Aortic smooth muscle cell (primary cell): ENCODE results near the gene CTSO. TPM values are rescaled to one million over a fixed set of nuclear protein-coding genes. Genes with fewer than 3 reads are reported as not detected.

ENCODE experiments used
- total RNA-seq: library from RNA; depleted of rRNA; stranded (reverse); fragments of >200 nt; gene quantifications from 2 replicates; pipeline ENCODE4 v1.2.3, GENCODE V29; 2014

Gene CTSO, protein sequence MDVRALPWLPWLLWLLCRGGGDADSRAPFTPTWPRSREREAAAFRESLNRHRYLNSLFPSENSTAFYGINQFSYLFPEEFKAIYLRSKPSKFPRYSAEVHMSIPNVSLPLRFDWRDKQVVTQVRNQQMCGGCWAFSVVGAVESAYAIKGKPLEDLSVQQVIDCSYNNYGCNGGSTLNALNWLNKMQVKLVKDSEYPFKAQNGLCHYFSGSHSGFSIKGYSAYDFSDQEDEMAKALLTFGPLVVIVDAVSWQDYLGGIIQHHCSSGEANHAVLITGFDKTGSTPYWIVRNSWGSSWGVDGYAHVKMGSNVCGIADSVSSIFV
- total RNA-seq, result 26.0 and 27.5 TPM in 2 replicates

DNA sequence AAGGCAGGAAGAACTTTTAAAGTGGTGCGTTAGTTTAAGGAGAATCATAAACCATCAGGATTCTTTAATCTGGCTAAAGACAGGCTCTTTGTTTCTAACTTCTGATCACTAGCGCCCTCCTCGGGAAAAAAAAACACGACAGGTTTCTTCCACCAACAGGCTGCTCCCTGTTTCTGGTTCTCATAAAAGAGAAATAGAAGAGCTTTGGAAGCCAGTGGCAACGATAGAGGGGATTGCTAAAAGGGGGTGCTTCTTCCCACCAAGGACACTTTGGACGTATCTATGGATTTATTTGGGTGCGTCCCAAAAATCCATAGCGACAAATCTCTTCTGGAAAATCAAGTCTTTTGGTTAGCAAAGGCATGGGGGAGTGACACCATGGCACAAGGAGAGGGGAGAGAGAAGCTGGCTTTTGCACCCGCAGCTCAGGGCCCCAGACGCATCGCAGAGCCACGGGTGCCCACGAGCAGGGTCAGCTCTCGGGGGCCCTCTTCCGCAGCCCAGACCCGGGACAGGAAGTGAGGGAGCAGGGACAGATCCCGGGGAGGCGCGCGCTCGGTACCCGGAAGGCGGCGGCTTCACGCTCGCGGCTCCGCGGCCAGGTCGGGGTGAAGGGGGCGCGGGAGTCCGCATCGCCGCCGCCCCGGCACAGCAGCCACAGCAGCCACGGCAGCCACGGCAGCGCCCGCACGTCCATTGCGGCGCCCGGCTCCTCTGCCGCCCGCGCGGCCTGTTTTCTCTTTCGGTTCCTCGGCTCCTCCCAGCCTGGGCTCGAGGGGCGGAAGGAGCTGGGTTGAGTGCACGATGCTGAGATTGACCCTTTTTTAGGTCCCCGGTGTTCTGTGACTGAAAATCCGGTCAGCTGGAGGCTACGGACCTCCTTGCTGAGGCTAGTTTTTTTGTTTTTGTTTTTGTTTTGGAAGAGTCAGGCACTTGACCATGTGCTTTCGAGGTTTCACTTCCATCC is at the start of gene CTSO:
Gene CTSO (minus strand): TSS at position 716 of the 967 bp plus-strand sequence. CDS start 19 bp downstream, at position 697.

DNA sequence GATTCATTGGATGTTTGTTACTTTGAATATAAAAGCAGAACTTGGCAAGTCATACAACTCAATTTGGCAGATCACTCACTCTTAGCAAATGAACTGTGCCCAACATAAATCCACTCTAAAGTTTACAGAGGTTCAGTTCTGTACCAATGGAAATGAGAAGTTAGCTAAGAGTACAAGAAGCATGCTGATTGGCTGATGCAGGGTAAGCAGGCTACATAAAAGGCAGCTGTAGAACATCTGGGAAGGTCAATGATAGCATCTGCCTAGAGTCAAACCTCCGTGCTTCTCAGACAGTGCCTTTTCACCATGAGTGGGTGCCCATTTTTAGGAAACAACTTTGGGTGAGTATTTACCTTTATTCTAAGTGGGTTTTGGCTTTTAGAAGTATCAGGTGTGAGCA is 50.2 kb downstream of the CTSO start, which contains the start of gene TDO2:
Gene TDO2 (plus strand): TSS at position 244 of the 400 bp plus-strand sequence. CDS start 63 bp downstream, at position 307.

Other genes with a start within 250 kb of the CTSO start
- gene GUCY1B1, start 194.8 kb downstream of the CTSO start, total RNA-seq, result 5.5 and 5.9 TPM in 2 replicates
- not detected in 2 replicates for gene ASIC5, start 87.6 kb downstream of the CTSO start, total RNA-seq
- 0.53 and 0.56 TPM in 2 replicates for gene TDO2, start 50.2 kb downstream of the CTSO start, total RNA-seq